Measurements from ENCODE around the gene TRPM3. TPM values are rescaled to one million over a fixed set of nuclear protein-coding genes. Genes with fewer than 3 reads are reported as not detected.

TRPM3 gene
- total RNA-seq, 4 donors from 2014 or later = 2.4 to 11.1 (median 5.6) TPM

GRCh38 chr9:70615464-70616138 lies 505.8 kb downstream of the TRPM3 start:
- H3K9me3 ChIP-seq = no peaks in the 10 kb centered on the region
- no peak overlapping the region for H3K27ac ChIP-seq
- TF ChIP-seq CTCF (IDR thresholded peaks at IDR 0.05) = no peak
- TF ChIP-seq POLR2A (IDR thresholded peaks at IDR 0.05) = no peak
- WGBS, 2 donors = 83 to 94% methylated on average over 4 of the region's 4 CpGs
- no peak overlapping the region for H3K4me3 ChIP-seq (replicated peaks in 1 of 3)
- no peak for DNase-seq
- H3K4me1 ChIP-seq = no peaks in the 10 kb centered on the region
- no peaks in the 10 kb centered on the region for H3K27me3 ChIP-seq
- intact Hi-C loops (cut with DNase I) = no loop called here
- H3K36me3 ChIP-seq = no peaks in the 10 kb centered on the region

- no peak for TF ChIP-seq POLR2A (IDR thresholded peaks at IDR 0.05)
- no peak for TF ChIP-seq CTCF (IDR thresholded peaks at IDR 0.05)
- Histone ChIP-seq H3K27me3 (no peaks in the 10 kb centered on the region), H3K4me3 (replicated peaks in 1 of 3) (no peak overlapping the region), H3K36me3 (no peaks in the 10 kb centered on the region), H3K9me3 (no peaks in the 10 kb centered on the region), H3K4me1 (no peaks in the 10 kb centered on the region), H3K27ac (no peak overlapping the region)
- 85 to 91% methylated on average over 4 of the region's 4 CpGs for WGBS, 2 donors
- intact Hi-C loops (cut with DNase I) = no loop called here
- no peak for DNase-seq
Observed at GRCh38 chr9:70614786-70615463, 506.5 kb downstream of the TRPM3 start.

- WGBS, 2 donors = 81 to 82% methylated on average over 4 of the region's 4 CpGs
- no peak for DNase-seq
- H3K27ac ChIP-seq = no peak overlapping the region
- TF ChIP-seq POLR2A (IDR thresholded peaks at IDR 0.05) (no peak), CTCF (IDR thresholded peaks at IDR 0.05) (no peak)
- no peaks in the 10 kb centered on the region for H3K9me3 ChIP-seq
- no peak overlapping the region for H3K4me3 ChIP-seq (replicated peaks in 1 of 3)
- no peaks in the 10 kb centered on the region for H3K27me3 ChIP-seq
- no peaks in the 10 kb centered on the region for H3K4me1 ChIP-seq
- H3K36me3 ChIP-seq = no peaks in the 10 kb centered on the region
- intact Hi-C loops (cut with DNase I) = no loop called here
Observed at GRCh38 chr9:70613024-70613768, 508.2 kb downstream of the TRPM3 start.

GRCh38 chr9:70610287-70610644 lies 511.2 kb downstream of the TRPM3 start:
- no peak for DNase-seq
- TF ChIP-seq CTCF (IDR thresholded peaks at IDR 0.05) = no peak
- TF ChIP-seq POLR2A (IDR thresholded peaks at IDR 0.05) = no peak
- intact Hi-C loops (cut with DNase I) = no loop called here
- Histone ChIP-seq H3K4me1 (peaks cover 11 to 12% of the 10 kb centered on the region in 2 donors), H3K36me3 (no peaks in the 10 kb centered on the region), H3K4me3 (replicated peaks in 1 of 3) (no peak overlapping the region), H3K27me3 (no peaks in the 10 kb centered on the region), H3K27ac (no peak overlapping the region), H3K9me3 (no peaks in the 10 kb centered on the region)
- WGBS, 2 donors = 88 to 91% methylated on average over 5 of the region's 5 CpGs
